ENCODE measurements around the gene MEDAG.

The MEDAG gene

GRCh38 chr13:30873499-30873898 lies 32.6 kb upstream of the MEDAG start:
- no peak for FAIRE-seq

GRCh38 chr13:30874111-30874510 lies 32.0 kb upstream of the MEDAG start:
- FAIRE-seq: no peak

GRCh38 chr13:30874561-30874960 lies 31.5 kb upstream of the MEDAG start:
- FAIRE-seq: no peak

DNA sequence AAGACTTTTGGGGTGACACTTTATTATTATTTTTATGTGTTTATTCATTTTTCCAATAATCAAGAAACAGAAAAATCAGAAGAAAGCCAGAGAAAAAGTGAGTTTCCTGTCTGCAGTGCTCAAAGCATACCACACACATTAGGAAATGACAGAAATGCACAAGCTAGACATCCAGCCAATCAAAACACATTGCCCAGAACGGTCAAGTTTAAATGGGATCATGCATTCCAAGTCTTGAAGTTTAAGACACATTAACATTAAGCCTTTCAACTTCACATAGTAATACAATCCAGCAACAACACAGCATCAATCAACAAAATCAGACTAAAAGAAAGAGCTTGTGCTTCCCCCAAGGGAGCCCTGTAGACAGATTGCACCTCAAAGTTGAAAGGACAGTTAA lies 28.7 kb upstream of the MEDAG start:
- FAIRE-seq: no peak

- no peak for FAIRE-seq
Observed at GRCh38 chr13:30880151-30880855, 25.8 kb upstream of the MEDAG start.

DNA sequence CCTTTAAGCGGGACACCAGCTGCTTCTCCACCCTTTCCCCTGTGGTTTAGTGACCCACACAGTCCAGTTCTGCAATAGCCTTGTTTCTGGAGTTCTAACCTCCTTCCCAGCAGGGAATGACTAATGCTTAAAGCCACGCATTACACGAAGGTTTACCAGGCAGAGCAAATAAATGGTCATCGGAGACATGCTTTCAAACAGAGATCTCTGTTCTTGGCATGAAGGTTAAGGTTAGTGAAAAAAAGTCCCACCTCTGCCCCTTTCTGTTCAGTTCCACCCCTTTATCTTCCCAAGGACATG lies 25.3 kb upstream of the MEDAG start:
- FAIRE-seq: no peak

GRCh38 chr13:30881191-30881651 lies 24.9 kb upstream of the MEDAG start:
- FAIRE-seq: no peak

DNA sequence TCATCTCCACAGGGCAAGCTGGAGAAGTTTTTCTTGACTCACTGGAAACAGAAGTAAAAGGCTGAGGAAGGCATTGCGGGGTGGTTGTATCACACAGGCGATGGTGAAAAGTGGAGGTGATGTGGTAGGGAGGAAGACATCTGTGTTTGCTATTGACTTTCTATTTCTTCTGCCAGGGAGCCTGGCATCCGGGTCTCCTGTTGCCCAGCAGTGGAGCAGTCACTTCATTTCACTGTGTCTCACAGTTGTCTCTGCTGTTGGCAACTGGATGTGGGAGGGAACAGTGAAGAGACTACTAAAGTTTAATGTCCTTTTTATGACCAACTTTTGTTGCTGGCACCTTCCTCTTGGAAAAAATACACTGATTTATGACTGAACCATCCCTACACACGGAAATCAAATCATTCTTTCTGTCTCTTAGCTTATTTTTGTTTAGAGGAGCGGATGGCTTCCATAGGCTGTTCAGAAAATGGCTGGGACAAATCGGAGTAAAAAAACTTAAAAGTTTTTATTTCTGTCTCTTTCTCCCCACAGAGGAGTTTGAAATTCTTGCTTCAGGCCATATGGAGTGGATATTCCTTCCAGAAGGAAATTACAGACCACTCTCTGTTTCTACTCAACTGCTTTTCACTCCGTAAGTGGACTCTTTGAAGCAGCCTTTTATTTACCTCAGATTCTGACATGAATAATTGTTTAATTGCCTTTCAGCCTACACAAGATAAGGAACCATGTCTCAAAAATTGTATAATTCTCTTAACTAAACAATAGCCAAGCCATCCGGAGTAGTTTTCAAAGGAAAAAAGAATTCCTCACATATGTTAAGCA lies 23.8 kb upstream of the MEDAG start:
- no peak for FAIRE-seq

DNA sequence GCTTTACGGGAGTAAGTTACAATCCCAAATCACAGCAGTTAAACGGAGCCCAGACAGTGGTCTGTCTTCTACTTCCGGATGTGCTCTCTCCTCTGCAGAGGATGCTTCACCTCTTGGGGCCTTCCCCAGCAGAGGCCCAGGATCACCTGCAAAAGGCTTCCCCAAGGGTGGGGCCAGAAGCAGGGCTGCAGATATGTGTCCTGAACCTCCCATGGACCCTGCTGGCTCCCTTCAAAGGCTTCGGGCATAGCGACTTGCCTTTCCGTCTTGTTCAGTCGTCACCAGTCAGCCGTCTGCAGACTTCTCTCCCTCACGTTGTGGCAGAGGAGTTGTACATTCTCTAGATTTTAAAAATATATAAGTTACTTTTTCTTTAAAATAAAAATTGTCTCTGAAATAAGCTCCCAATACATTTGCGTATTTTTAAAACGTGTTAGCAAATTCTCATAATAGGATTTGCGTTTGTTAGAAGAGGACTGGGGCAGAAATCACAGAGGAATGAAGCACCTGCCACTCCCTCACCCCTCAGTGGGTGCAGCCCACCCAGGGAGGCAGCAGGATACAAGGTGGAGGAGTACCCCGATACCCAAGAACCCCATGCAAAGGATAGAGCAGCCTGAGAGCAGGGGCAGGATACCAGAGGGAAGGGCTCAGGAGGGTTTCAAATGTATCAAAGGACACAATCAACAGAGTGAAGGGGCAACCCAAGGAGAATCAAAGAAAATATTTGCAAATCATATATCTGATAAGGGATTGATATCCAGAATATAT lies 22.9 kb upstream of the MEDAG start:
- no peak for FAIRE-seq

DNA sequence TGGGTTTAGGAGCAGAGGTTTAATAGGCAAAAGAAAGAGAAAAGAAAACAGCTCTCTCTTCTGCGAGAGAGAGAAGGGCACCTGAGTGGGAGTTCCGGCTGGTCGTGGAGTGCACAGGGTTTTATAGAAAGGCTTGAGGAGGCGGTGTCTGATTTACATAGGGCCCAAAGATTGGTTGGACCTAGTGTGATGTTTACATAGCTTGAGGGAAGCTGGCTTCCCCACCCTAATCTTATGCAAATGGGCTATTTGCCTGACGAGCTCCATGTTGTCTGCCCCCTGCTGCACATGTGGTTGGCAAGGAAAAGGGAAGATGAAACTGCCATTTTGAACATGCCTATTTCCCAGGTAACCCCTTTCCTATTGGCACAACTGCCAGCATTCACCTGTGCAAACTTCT lies 21.5 kb upstream of the MEDAG start:
- FAIRE-seq: no peak

DNA sequence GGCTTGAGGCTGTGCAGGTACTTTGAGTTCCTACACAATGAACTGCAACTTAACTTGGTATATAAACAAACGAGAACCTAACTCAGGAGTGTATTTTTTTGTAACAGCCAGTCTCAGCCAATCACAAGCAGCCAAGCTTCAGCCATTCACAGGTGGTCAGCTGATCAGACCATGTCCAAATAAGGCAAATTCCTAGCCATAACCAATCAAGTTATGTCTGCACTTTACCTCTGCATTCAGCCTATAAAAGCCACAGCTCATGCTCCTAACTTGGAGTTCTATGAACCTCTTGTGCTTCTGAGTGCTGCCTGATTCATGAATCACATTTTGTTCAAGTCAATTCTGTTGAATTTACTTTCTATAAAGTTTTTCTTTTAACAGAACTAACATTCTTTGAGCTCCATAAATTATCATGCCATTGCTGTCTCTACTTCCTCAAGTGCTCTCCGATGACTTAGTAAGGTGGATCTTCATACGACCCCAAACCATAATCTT lies 16.8 kb upstream of the MEDAG start:
- FAIRE-seq: no peak

GRCh38 chr13:30892966-30893365 lies 13.1 kb upstream of the MEDAG start:
- FAIRE-seq: no peak

DNA sequence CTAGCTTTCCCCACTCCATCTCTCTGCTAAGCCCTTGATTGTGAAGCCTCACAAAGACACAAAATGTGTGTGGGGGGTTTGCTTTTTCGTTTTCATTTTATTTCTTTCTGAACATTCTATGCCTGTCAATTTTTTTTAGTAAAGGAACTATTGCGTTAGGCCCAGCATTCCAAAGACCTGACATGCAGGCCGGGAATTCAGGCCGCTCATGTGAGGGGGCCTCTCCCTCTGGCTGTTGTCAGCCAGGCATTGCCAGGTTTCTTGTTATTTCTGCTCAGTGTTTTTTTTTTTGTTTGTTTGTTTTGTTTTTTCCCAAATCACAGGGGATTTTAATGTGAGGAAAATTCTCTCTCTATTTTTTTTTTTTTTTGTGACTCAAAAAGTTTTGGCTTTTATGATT lies 10.3 kb upstream of the MEDAG start:
- FAIRE-seq: no peak

DNA sequence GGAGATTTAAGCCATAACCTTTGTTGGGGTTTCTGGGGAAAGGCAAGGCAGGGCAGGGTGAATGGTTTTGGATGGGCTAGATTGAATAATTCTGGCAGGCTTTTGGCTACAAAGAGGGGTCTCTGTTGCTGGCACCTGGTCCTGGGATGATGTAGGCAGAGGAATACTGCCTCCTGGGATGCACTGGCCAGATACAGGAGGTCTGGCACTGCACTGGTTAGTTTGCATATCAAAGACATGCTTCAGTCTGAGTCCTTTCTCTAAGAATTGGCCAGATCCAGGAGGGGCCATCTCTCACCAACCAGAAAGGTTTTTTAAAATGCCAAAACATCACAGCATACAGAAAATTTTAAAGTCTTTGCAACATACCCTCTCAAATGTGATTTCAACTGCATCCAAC lies 8.0 kb upstream of the MEDAG start:
- no peak for FAIRE-seq

GRCh38 chr13:30898678-30899241 lies 7.3 kb upstream of the MEDAG start:
- no peak for FAIRE-seq

DNA sequence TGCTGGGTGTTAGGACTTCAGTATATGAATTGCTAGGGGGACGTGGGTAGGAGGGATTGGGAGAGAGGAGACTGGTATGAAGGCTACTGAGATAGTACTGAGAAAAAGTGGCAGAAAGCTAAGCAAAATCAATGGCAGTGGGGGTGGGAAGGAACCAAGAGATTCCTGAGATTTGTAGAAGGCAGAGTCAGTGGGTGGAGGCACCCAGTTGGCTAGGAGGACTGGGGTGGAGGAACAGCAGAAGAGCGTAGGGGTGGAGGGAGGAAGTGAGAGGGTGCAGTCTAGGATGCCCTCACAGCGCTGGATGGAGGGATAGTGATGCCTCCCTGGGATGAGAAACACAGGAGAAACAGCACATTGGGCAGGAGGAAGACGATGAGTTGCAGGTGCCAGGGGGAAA lies 5.6 kb upstream of the MEDAG start:
- no peak for FAIRE-seq

DNA sequence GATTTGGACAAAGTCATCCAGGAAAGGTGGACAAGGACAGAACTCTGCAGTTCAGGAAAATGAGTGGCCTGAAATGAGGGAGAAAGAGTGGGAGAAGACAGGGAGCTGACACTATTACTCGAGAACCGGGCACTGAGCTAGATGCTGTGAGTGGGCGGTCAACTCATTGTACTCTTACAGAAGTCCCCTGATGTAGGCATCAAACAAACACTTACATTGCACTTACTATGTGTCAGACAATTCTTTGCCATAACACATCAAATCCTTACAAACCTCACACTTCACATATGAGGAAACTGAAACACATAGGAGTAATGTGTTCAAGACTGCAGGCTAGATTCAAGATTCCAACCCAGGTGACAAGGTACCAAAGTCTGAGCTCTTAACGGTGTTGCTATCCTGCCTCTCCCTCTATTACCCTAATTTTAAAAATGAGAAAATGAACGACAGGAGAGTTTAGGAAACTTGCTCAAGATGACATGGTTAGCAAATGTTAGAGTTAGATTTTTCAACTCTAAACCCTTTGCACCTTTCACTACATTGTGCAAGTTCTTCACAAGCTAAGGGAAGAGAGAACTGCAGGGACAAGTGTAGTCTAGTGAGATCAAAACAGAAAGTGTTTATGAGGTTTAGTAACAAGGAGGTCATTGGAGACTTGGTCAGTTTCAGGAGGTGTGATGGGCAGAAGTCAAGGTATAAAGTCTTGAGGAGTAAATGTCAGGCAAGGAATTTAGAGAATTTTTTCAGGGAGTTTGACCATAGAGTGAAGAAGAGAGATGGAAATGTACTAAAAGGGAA lies 4.9 kb upstream of the MEDAG start:
- no peak for FAIRE-seq

DNA sequence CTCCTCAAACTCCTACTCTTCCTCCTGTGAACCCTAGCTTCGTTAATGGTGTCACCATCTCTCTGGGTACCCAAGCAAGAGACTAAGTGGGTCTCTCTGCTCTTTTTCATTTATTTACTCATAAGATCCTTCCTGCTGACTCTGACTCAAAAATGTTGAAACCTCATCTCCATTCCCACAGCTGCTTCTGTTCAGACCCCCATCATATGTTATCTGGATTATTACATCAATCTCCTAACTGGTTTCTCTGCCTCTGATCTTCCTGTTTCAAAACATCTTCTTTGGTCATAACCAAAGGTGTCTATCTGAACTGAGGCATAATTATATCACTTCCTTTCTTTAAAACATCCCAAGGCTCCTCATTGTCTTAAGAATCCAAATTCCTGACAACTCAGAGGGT lies 2.0 kb upstream of the MEDAG start:
- no peak for FAIRE-seq

DNA sequence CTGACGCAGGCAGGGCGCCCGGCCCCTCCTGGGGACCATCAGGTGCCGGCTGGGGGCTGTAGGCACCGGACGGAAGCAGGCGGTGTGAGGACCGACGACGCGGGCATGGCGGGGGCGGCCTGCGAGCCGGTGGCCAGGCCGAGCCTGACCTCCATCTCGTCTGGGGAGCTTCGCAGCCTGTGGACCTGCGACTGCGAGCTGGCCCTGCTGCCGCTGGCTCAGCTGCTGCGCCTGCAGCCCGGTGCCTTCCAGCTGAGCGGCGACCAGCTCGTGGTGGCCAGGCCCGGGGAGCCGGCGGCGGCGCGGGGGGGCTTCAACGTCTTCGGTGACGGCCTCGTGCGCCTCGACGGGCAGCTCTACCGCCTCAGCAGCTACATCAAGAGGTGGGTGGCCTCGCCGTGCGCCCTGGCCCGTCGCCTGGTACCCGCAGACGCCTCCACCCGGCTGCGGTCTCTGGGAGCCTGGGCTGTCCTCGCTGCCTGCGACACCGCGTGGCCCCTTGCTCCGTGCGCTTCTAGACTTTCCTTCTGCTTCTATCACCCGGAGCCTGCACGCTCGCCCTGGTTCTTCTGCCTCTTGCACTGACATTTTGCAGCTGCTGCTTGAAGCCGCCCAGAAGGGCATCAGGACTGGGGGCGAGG lies 460 bp downstream of the MEDAG start:
- FAIRE-seq: no peak

GRCh38 chr13:30907121-30907861 lies 1.2 kb downstream of the MEDAG start:
- no peak for FAIRE-seq

GRCh38 chr13:30908416-30908980 lies 2.4 kb downstream of the MEDAG start:
- FAIRE-seq: no peak
